GM18867 (cell line): ENCODE measurements around the gene VAMP7.
"Not testable (repeated sequence)": the region's sequence is repeated elsewhere in the genome, so short reads cannot be mapped to it uniquely, and the experiment has no call there.

Experiments
- ATAC-seq: cut with Tn5 transposase; IDR thresholded peaks from one replicate; pipeline ENCODE4 v1.9.1; 2021; ENCODE audit warnings: mild to moderate bottlenecking, moderate library complexity; ENCODE audit not compliant: unreplicated experiment

The VAMP7 gene

GRCh38 chrX:155986995-155987394 is 105.8 kb downstream of the VAMP7 start:
- not testable (repeated sequence) for ATAC-seq

- no peak for ATAC-seq
These were observed 107.7 kb downstream of the VAMP7 start for GRCh38 chrX:155988859-155989258.
